ENCODE results near the gene MGAT3.

Gene MGAT3

GRCh38 chr22:39534092-39534506, 77.3 kb downstream of the MGAT3 start:
- no peak for DNase-seq

- DNase-seq: peak; percentile 95
These were observed 78.0 kb downstream of the MGAT3 start for GRCh38 chr22:39534591-39535356.

DNA sequence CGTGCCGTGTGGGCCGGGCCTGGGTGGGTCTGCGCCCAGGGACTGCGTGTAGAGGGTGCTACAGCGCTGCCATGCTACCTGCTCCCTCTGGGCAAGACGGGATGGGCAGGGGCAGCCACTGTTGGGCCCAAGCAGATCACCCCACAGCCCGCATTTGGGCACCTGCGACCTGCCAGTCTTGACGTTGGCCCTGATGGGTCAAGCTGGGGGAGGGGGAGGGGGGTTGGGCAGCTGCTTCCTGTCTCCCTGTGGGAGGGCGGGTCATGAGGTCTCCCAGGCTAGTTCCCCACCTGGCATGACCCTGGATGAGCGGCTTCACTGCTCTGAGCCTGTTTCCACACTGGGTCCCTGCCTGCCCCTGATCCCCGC, 78.5 kb downstream of the MGAT3 start:
- no peak for DNase-seq

DNA sequence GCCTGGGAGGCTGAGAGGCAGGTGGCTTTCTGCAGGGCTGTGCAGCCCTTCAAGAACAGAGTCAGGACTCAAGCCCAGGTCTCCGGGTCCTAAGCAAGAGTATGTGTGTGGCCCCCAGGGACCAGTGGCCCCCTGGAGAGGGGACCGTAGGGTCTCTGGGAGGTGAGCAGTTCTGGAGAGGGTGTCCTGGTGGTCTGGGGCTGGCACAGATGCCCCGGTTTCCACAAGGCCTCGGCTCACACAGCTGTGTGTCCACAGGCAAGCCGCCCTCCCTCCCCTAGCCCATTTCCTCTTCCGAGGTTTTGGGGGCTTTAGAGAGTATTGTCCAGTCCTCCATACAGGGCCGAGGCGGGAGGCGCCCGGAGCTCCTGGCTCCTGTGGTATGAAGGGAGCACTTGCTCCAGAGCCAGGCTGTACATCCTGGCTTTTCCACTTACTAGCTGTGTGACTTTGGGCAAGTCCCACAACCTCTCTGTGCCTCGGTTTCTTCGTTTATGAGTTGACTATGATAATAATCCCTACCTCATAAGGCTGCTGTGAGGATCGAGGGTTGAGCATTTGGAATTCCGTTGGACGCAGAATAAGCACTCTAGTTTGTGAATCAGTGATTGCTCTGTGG, 79.1 kb downstream of the MGAT3 start:
- no peak for DNase-seq

DNA sequence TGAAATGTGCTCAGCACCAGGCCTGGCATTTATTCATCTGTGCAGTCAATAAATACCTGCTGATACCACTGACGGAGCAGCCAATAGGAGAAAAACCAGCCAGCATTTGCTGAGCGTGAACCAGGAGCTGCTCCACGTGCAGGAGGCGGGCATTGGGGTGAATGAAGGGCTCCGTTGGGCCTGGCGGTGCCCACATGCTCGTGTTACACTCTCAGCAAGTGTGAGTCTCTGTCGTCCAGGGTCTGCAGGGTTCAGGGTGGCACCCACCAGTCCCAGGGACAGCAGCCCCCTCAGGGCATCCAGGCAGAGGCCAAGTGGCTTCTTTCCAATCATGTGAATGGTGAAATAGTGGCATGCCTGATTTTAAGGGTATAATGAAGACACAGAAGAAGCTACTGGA, 79.9 kb downstream of the MGAT3 start:
- no peak for DNase-seq

- no peak for DNase-seq
These were observed 81.2 kb downstream of the MGAT3 start for GRCh38 chr22:39537975-39538374.

All from stimulated activated CD8-positive, alpha-beta memory T cell treated with anti-CD3 and anti-CD28 coated beads, Interleukin-4, amount 100 ng/mL, for 48 hours (primary cell).